WERI-Rb-1 (cell line): ENCODE data around the gene EDAR.
A peak's percentile ranks its signal among the peaks of the same experiment; 100 is the strongest.

Experiments used
- DNase-seq: peaks from one replicate; pipeline ENCODE4 v3.0.0-alpha.2; 2020
- H3K27ac ChIP-seq: fragments of 250-450 bp; sonication (Bioruptor Pico); 2 replicates; pipeline ENCODE4 v1.5.1; 2020; ENCODE audit warnings: mild to moderate bottlenecking, moderate library complexity
- H3K27me3 ChIP-seq: fragments of 250-450 bp; sonication (Bioruptor Pico); 2 replicates; pipeline ENCODE4 v1.5.1; 2021; ENCODE audit warnings: mild to moderate bottlenecking, low read depth, moderate library complexity; ENCODE audit not compliant: insufficient read depth, severe bottlenecking
- H3K36me3 ChIP-seq: fragments of 250-450 bp; sonication (Bioruptor Pico); 2 replicates; pipeline ENCODE4 v1.5.1; 2020; ENCODE audit warnings: mild to moderate bottlenecking, moderate library complexity
- H3K4me3 ChIP-seq: 2 replicates; pipeline ENCODE4 v1.5.1; 2011; ENCODE audit warnings: low read depth, mild to moderate bottlenecking, control low read depth, low read length
- H3K9me3 ChIP-seq: fragments of 250-450 bp; sonication (Bioruptor Pico); 2 replicates; pipeline ENCODE4 v1.5.1; 2021; ENCODE audit warnings: mild to moderate bottlenecking, moderate library complexity; ENCODE audit not compliant: severe bottlenecking
- TF ChIP-seq, protein P1 (sequence below): IDR thresholded peaks from 2 replicates; pipeline ENCODE4 v1.5.1; 2011; ENCODE audit warnings: low read depth, mild to moderate bottlenecking, control low read depth, inconsistent platforms, low read length

The EDAR gene

GRCh38 chr2:108932736-108933332 lies 56.2 kb downstream of the EDAR start:
- TF ChIP-seq, protein P1, sequence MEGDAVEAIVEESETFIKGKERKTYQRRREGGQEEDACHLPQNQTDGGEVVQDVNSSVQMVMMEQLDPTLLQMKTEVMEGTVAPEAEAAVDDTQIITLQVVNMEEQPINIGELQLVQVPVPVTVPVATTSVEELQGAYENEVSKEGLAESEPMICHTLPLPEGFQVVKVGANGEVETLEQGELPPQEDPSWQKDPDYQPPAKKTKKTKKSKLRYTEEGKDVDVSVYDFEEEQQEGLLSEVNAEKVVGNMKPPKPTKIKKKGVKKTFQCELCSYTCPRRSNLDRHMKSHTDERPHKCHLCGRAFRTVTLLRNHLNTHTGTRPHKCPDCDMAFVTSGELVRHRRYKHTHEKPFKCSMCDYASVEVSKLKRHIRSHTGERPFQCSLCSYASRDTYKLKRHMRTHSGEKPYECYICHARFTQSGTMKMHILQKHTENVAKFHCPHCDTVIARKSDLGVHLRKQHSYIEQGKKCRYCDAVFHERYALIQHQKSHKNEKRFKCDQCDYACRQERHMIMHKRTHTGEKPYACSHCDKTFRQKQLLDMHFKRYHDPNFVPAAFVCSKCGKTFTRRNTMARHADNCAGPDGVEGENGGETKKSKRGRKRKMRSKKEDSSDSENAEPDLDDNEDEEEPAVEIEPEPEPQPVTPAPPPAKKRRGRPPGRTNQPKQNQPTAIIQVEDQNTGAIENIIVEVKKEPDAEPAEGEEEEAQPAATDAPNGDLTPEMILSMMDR, result no peak
- Histone ChIP-seq H3K27ac (no peak overlapping the region), H3K4me3 (no peak overlapping the region), H3K36me3 (no peaks in the 10 kb centered on the region), H3K27me3 (no peaks in the 10 kb centered on the region), H3K9me3 (no peaks in the 10 kb centered on the region)
- no peak for DNase-seq

DNA sequence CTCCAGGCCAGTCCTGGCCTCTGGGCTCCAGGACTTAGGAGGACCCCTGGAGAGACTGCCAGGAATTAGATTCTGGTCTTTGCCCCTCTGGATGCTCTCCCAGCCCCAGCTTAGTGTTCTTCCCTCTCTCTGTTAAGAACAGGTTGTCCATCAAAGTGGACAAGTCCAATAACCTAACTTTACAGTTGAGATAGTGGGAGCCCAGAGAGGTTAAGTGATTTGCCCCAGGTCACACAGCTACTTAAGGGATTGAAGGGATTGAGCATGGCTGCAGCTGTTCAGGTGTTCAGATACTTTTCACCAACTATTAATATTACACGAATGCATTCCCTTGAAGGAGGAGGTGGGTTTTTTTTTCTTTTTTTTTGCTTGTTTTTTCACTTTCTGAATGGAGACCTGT lies 57.6 kb downstream of the EDAR start:
- Histone ChIP-seq H3K27ac (no peak overlapping the region), H3K27me3 (no peaks in the 10 kb centered on the region), H3K36me3 (no peaks in the 10 kb centered on the region), H3K9me3 (no peaks in the 10 kb centered on the region), H3K4me3 (no peak overlapping the region)
- DNase-seq, result no peak
- TF ChIP-seq, protein P1, result no peak

- H3K4me3 ChIP-seq, result no peak overlapping the region
These were observed 59.1 kb downstream of the EDAR start for GRCh38 chr2:108929807-108930425.

GRCh38 chr2:108928660-108929377 lies 60.2 kb downstream of the EDAR start:
- DNase-seq, result no peak
- TF ChIP-seq, protein P1, result no peak
- Histone ChIP-seq H3K36me3 (no peaks in the 10 kb centered on the region), H3K9me3 (no peaks in the 10 kb centered on the region), H3K27ac (no peak overlapping the region), H3K4me3 (no peak overlapping the region), H3K27me3 (no peaks in the 10 kb centered on the region)

More at GRCh38 chr2:108929807-108930425, 59.1 kb downstream of the EDAR start:
- H3K36me3 ChIP-seq, result no peaks in the 10 kb centered on the region
- DNase-seq, result no peak
- TF ChIP-seq, protein P1, result no peak
- no peaks in the 10 kb centered on the region for H3K9me3 ChIP-seq
- H3K27ac ChIP-seq, result no peak overlapping the region
- H3K27me3 ChIP-seq, result no peaks in the 10 kb centered on the region

GRCh38 chr2:108927936-108928659 lies 60.9 kb downstream of the EDAR start:
- TF ChIP-seq, protein P1, result peak; percentile 77
- H3K36me3 ChIP-seq, result no peaks in the 10 kb centered on the region
- H3K27me3 ChIP-seq, result no peaks in the 10 kb centered on the region
- no peaks in the 10 kb centered on the region for H3K9me3 ChIP-seq
- DNase-seq, result peak; percentile 66
- H3K27ac ChIP-seq, result no peak overlapping the region
- no peak overlapping the region for H3K4me3 ChIP-seq
